Breast epithelium (tissue), 4 donors: Measurements from ENCODE around the gene RNF19B. TPM values are rescaled to one million over a fixed set of nuclear protein-coding genes. Genes with fewer than 3 reads are reported as not detected.
"Not testable (repeated sequence)": the region's sequence is repeated elsewhere in the genome, so short reads cannot be mapped to it uniquely, and the experiment has no call there.

Experiments used
- DNase-seq, 2 donors: peaks; one replicate each; pipeline ENCODE4 v3.0.0-alpha.2; 2019; ENCODE audit warnings: low spot score in 2 of 2
- H3K27ac ChIP-seq, 2 donors: fragments of 200-600 bp; sonication (generic) in 1 of 2; one replicate each; pipeline ENCODE4 v1.5.1; 2016 to 2019; ENCODE audit warnings: mild to moderate bottlenecking in 1 of 2
- H3K27me3 ChIP-seq, 2 donors: fragments of 200-600 bp; sonication (generic) in 1 of 2; one replicate each; pipeline versions ENCODE4 v1.5.1 to v1.6.0; 2017 to 2019; ENCODE audit warnings: control low read depth in 1 of 2, mild to moderate bottlenecking in 1 of 2
- H3K36me3 ChIP-seq: fragments of 200-600 bp; one replicate; pipeline ENCODE4 v1.5.1; 2019
- H3K4me1 ChIP-seq, 2 donors: fragments of 200-600 bp; sonication (generic); one replicate each; pipeline ENCODE4 v1.5.1; 2016 to 2019; ENCODE audit warnings: control low read depth in 1 of 2
- H3K4me3 ChIP-seq, 3 donors: fragments of 200-600 bp; sonication (generic); 1 replicate in 2 of 3; 2 replicates in 1 of 3; pipeline ENCODE4 v1.5.1; 2016 to 2019; ENCODE audit warnings: mild to moderate bottlenecking in 3 of 3, moderate library complexity in 2 of 3
- H3K9me3 ChIP-seq, 2 donors: fragments of 200-600 bp; sonication (generic) in 1 of 2; one replicate each; pipeline ENCODE4 v1.5.1; 2016 to 2019; ENCODE audit warnings: control low read depth in 1 of 2
- POLR2A ChIP-seq: fragments of 450-650 bp; IDR thresholded peaks from one replicate; pipeline ENCODE4 v1.6.1; 2016; ENCODE audit warnings: antibody characterized with exemption, mild to moderate bottlenecking, moderate library complexity
- POLR2AphosphoS5 ChIP-seq, 3 donors: sonication (generic); formaldehyde crosslinking; IDR thresholded peaks; one replicate each; pipeline ENCODE4 v1.6.1; 2017; ENCODE audit warnings: antibody characterized with exemption in 3 of 3
- intact Hi-C: fragments of 100-400 bp; cut with DNase I; formaldehyde crosslinking; loops from one replicate; pipeline ENCODE4 v1.15.1; 2023; ENCODE audit warnings: low total_unique reads
- total RNA-seq, 3 donors: library from RNA; depleted of rRNA; stranded (reverse); fragments of >200 nt; gene quantifications; one replicate each; pipeline ENCODE4 v1.1.0, GENCODE V29; 2016
- TF ChIP-seq, protein P1 (sequence below), 3 donors: fragments of 450-650 bp; IDR thresholded peaks; one replicate each; pipeline ENCODE4 v1.5.1; 2016 to 2017; ENCODE audit warnings: antibody characterized with exemption in 3 of 3, mild to moderate bottlenecking in 3 of 3, moderate library complexity in 3 of 3

The RNF19B gene
- total RNA-seq, 3 donors from 2014 or later, result 15.7 to 22.5 (median 16.7) TPM

DNA sequence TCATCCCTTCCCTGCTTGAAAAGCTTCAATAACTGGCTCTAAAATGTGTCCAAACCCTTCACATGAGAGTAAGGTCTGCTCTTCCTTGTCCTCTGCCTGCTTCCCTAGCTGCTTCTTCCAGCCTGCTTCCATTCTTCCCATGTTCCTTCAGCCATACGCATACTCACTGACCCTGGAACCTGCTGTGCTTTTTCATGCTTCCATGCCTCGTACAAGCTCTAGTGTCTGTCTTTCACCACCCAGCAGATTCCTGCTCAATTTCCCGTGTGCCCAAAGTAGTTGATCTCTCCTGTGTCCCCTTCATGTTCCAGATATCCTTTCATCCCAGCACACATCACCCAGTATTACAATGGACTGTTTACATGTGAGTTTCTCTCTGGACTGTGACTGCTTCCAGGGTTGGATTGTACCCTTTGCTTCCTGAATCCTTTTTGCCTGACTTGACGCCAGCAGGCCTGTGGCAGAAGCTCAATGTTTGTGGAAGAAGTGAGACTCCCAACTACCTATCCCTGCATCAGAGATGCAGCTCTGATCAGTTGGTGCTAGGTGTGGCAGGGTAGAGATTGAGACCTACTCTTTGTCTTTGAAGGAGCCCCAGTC lies 35.9 kb upstream of the RNF19B start:
- TF ChIP-seq POLR2AphosphoS5 (IDR thresholded peaks at IDR 0.05) (no peak), POLR2A (no peak)
- TF ChIP-seq, protein P1, sequence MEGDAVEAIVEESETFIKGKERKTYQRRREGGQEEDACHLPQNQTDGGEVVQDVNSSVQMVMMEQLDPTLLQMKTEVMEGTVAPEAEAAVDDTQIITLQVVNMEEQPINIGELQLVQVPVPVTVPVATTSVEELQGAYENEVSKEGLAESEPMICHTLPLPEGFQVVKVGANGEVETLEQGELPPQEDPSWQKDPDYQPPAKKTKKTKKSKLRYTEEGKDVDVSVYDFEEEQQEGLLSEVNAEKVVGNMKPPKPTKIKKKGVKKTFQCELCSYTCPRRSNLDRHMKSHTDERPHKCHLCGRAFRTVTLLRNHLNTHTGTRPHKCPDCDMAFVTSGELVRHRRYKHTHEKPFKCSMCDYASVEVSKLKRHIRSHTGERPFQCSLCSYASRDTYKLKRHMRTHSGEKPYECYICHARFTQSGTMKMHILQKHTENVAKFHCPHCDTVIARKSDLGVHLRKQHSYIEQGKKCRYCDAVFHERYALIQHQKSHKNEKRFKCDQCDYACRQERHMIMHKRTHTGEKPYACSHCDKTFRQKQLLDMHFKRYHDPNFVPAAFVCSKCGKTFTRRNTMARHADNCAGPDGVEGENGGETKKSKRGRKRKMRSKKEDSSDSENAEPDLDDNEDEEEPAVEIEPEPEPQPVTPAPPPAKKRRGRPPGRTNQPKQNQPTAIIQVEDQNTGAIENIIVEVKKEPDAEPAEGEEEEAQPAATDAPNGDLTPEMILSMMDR (IDR thresholded peaks at IDR 0.05), result no peak
- intact Hi-C loops, result no loop called here
- H3K4me3 ChIP-seq, result no peak overlapping the region
- DNase-seq, result no peak
- H3K27ac ChIP-seq, result no peak overlapping the region
- no peaks in the 10 kb centered on the region for H3K9me3 ChIP-seq
- H3K27me3 ChIP-seq, result no peaks in the 10 kb centered on the region
- peaks cover 0 to 2% of the 10 kb centered on the region in 2 donors for H3K4me1 ChIP-seq
- H3K36me3 ChIP-seq, result no peaks in the 10 kb centered on the region

DNA sequence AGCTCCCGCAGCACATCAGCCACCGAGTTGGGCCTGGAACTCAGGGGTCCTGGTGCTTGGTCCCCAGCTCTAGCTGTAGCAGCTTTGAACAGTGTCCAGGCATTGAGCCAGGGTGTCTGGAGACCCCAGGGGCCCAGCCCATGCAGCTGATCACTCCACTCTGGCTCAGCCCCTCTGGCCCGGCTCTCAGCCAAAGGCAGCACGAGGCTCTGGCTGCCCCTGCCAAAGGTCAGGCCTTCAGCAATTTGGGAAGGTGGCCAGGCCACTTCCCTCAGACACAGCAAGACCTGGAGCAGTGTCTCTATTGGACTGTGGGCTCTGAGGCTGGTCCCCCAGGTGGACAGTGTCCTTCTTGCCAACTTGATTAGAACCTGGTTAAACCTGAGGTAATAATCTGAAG lies 34.4 kb upstream of the RNF19B start:
- intact Hi-C loops, result no loop called here
- H3K4me1 ChIP-seq, result no peaks in the 10 kb centered on the region
- H3K27ac ChIP-seq, result peak overlapping the region in 1 of 2 donors; percentile 25
- TF ChIP-seq, protein P1 (IDR thresholded peaks at IDR 0.05), result no peak
- no peak for TF ChIP-seq POLR2A
- no peak for TF ChIP-seq POLR2AphosphoS5 (IDR thresholded peaks at IDR 0.05)
- no peaks in the 10 kb centered on the region for H3K27me3 ChIP-seq
- H3K36me3 ChIP-seq, result no peaks in the 10 kb centered on the region
- no peak overlapping the region for H3K4me3 ChIP-seq
- H3K9me3 ChIP-seq, result no peaks in the 10 kb centered on the region
- DNase-seq, result no peak

DNA sequence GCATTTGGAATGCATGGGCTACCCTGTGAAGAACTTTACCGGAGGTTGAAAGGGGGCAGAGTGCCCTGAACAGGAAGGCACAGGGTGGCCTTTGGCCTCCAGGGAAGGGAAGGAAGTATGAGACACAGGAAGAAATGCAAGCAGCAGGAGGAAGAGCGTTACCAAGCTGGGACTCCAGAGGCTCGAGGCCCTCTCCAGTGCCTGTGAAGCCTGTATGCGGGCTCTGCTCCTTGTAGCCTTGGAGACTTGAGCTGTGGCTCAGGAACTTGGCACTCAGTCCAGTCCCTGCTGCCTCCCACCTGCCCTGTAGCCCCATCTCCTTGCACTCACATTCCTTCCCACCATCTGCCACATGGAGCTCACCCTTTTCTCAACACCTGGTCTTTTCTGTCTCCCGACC lies 33.5 kb upstream of the RNF19B start:
- no peaks in the 10 kb centered on the region for H3K9me3 ChIP-seq
- no peaks in the 10 kb centered on the region for H3K27me3 ChIP-seq
- no peaks in the 10 kb centered on the region for H3K36me3 ChIP-seq
- no peak overlapping the region for H3K4me3 ChIP-seq
- TF ChIP-seq, protein P1 (IDR thresholded peaks at IDR 0.05), result no peak
- no peak for TF ChIP-seq POLR2A
- no peak for TF ChIP-seq POLR2AphosphoS5 (IDR thresholded peaks at IDR 0.05)
- H3K4me1 ChIP-seq, result no peaks in the 10 kb centered on the region
- intact Hi-C loops, result no loop called here
- peak overlapping the region in 1 of 2 donors; percentile 70 for H3K27ac ChIP-seq
- DNase-seq, result no peak

DNA sequence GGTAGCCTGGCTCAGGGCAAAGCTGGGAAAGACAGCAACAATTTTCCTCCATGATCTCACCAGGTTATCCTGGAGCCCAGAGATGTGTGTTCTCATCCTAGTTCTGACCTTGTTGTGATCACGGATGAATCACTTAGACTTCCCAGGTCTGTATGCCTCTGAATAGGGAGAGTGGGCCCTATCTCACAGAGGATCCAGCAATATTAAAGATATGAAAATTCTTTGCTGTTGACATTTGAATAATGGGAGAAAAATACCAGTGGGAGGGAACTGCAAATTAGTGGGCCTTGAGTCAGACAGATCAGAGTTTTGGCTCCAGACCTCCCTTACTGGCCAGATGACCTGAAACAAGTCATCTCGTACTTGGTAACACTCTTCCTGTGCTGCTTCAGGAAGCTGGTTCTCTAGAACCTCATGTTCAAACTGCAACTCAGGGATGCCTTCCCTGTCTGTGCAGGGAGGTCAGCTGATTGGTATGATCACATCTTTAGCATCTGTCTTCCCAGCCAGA lies 32.8 kb upstream of the RNF19B start:
- Histone ChIP-seq H3K4me3 (no peak overlapping the region), H3K4me1 (peaks cover 0 to under 1% of the 10 kb centered on the region in 2 donors), H3K36me3 (no peaks in the 10 kb centered on the region), H3K9me3 (no peaks in the 10 kb centered on the region), H3K27ac (peak overlapping the region; percentile 40 to 70), H3K27me3 (no peaks in the 10 kb centered on the region)
- TF ChIP-seq POLR2A, result no peak
- TF ChIP-seq, protein P1 (IDR thresholded peaks at IDR 0.05), result no peak
- no peak for TF ChIP-seq POLR2AphosphoS5 (IDR thresholded peaks at IDR 0.05)
- DNase-seq, result no peak
- intact Hi-C loops, result no loop called here

DNA sequence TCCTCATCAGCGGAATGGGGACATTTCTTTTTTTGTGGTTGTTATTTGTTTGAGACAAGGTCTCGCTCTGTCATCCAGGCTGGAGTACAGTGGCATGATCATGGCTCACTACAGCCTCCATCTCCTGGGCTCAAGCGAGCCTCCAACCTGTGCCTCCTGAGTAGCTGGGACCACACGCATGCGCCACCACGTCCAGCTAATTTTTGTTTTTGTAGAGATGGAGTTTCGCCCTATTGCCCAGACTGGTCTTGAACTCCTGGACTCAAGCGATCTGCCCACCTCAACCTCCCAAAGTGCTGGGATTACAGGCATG lies 28.7 kb upstream of the RNF19B start:
- H3K4me3 ChIP-seq, H3K9me3 ChIP-seq, H3K36me3 ChIP-seq, intact Hi-C loops, DNase-seq, H3K27me3 ChIP-seq: not testable (repeated sequence)
- Histone ChIP-seq H3K4me1 (peaks cover 8 to 17% of the 10 kb centered on the region in 2 donors), H3K27ac (peak overlapping the region in 1 of 2 donors; percentile 78)
